ENCODE results near the gene NRF1. TPM values are rescaled to one million over a fixed set of nuclear protein-coding genes. Genes with fewer than 3 reads are reported as not detected.
"Not testable (repeated sequence)": the region's sequence is repeated elsewhere in the genome, so short reads cannot be mapped to it uniquely, and the experiment has no call there.

NRF1 gene
- total RNA-seq, 1 donor: 14.0 TPM

DNA sequence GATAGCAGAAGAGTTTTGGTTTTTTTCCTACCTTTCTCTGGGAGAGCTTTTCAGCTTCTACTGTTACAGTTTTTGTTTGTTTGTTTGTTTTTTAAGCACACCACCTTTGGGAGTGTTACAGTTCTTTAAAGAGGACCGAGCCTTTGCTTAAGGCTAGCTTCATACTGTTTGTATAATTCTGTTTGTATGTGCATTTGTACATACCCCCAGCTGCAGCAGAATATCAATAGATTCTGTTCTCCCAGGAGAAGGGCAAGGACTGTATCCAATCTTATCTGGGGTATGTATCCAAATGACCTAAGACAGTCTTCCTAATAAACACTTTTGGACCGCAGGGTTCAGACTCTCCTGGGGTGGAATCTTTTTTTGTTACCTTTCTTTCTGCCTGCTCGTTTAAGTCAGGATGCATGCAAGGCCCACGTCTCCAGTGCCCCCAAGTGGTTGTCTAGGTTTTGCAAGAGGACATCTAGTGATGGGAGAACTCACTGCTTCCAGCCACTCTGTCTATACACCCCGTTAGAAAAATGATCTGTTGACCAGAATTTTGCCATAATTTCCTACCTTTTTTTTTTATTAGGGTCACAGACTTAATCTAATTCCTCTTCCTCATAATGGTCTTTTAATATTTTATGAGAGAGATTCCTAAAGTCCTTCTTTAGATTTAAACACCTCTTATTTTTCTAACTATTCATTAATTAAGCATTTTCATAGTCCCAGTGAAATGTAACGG, 23.9 kb downstream of the NRF1 start:
- TF ChIP-seq, protein P1, sequence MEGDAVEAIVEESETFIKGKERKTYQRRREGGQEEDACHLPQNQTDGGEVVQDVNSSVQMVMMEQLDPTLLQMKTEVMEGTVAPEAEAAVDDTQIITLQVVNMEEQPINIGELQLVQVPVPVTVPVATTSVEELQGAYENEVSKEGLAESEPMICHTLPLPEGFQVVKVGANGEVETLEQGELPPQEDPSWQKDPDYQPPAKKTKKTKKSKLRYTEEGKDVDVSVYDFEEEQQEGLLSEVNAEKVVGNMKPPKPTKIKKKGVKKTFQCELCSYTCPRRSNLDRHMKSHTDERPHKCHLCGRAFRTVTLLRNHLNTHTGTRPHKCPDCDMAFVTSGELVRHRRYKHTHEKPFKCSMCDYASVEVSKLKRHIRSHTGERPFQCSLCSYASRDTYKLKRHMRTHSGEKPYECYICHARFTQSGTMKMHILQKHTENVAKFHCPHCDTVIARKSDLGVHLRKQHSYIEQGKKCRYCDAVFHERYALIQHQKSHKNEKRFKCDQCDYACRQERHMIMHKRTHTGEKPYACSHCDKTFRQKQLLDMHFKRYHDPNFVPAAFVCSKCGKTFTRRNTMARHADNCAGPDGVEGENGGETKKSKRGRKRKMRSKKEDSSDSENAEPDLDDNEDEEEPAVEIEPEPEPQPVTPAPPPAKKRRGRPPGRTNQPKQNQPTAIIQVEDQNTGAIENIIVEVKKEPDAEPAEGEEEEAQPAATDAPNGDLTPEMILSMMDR (IDR thresholded peaks at IDR 0.05; ENCODE audit: insufficient read depth, low read length): peak; percentile 95
- no peak overlapping the region for H3K4me3 ChIP-seq (ENCODE audit: low read depth, low read length)
- peak; percentile 83 for DNase-seq (ENCODE audit: low read depth)

DNA sequence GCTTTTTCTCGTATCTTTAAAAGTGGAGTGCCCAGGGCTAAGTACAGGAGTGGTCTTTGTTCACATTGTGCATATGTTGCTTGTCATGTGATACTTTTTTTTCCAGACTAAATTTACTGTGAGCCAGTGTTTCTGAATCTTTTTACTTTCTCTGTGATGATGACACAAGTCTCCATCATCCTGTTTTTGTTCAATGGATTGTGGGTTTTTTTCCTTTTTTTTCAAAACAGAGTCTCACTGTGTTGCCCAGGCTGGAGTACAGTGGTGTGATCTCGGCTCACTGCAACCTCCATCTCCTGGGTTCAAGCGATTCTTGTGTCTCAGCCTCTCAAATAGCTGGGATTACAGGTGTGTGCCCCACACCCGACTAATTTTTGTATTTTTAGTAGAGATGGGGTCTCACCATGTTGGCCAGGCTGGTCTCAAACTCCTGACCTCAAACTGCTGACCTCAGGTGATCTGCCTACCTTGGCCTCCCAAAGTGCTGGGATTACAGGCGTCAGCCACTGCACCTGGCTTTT, 24.6 kb downstream of the NRF1 start:
- not testable (repeated sequence) for H3K4me3 ChIP-seq (ENCODE audit: low read depth, low read length); DNase-seq (ENCODE audit: low read depth)

DNA sequence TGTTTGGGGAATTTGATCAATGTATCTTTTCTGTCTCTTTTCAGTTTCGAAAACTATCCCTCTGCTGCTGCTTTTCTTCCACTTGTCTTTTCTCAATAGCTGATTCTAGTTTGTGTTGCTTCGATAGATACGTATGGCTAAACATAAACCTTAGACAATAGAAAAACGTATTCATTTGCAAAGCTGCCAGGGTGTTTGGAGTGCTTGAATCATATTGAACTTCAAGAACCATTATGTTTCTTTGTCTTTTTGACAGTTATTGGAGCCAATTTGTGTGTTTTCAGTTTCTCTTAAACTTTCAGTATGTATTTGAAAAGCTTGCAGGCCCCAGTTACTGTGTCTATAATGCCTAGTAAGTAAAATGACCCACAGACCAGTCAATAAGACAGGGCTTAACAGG, 25.1 kb downstream of the NRF1 start:
- no peak for DNase-seq (ENCODE audit: low read depth)
- H3K4me3 ChIP-seq (ENCODE audit: low read depth, low read length): no peak overlapping the region
- TF ChIP-seq, protein P1 (IDR thresholded peaks at IDR 0.05; ENCODE audit: insufficient read depth, low read length): no peak

DNA sequence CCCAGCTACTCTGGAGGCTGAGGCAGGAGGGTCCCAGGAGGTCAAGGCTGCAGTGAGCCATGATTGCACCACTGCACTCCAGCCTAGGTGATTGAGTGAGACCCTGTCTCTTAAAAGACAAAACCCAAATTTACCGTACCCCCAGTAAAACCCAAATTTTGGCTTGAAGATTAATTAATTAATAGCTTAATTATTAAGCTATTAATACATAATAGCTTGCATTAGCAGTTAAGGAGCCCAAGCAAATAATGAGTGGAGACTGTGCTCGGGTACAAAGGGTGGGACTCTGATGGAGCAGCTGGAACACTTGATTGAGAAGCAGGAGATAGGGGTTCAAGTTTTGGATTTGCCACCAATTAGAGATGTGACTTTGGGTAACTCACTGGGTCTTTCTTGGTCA, 28.9 kb downstream of the NRF1 start:
- DNase-seq (ENCODE audit: low read depth): no peak
- H3K4me3 ChIP-seq (ENCODE audit: low read depth, low read length): no peak overlapping the region
- TF ChIP-seq, protein P1 (IDR thresholded peaks at IDR 0.05; ENCODE audit: insufficient read depth, low read length): no peak

DNA sequence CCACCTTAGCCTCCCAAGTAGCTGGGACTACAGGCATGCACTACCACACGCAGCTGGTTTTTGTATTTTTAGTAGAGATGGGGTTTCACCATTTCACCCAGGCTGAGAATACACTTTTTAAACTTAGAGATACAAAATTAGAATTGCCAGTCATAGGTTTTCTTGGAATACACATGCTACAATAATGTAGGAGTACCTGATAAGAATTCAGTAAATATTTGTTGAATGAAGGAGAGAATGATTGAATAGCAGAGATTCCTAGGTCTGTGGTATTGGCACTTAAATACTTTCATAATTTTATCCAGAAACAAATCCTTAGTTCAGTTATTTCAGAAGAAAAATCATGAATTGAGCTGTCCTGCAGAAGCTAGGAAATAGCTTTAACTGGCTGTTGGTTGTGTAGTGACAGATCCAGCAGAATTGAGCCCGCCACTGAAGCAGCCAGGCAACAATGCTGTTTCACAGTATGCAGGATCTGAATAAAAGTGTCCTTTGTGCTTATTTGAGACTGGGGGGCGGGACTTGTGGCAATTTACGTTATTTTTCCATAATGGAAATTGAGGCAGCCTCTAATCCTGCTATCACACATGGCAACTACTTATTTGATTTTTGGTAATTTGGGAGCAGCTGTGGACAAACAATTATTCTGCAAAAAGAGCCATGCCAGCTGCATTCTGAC, 31.5 kb downstream of the NRF1 start:
- peak; percentile 42 for DNase-seq (ENCODE audit: low read depth)
- no peak overlapping the region for H3K4me3 ChIP-seq (ENCODE audit: low read depth, low read length)
- TF ChIP-seq, protein P1 (IDR thresholded peaks at IDR 0.05; ENCODE audit: insufficient read depth, low read length): no peak

DNA sequence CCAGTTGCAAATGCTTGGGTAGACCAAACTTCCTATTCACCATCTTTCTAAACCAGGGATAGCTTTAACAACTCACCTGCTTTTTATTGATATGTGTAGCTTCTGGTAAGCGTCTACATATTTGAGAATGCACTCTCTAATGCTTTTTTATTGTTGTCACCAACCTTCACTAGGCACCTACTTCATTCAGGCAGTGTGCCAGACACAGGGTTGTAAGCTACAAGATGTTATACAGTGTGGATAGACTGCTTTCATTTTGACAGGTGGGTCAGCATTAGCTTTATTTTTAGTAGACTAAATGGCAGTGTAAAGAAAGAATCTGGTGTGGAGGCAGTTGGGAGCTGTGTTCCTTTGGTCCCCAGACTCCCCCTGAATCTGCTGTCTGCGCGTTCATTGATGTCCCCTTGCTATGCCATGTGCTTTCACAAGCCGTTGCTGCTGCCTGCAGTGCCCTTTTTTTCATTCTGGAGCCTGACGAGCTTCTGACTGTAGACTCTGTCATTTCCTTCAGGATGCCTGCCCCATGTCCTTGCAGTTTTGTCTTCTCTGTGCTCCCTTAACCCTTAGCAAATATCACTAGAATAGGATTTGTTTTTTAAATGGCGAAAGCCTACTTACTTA, 32.1 kb downstream of the NRF1 start:
- TF ChIP-seq, protein P1 (IDR thresholded peaks at IDR 0.05; ENCODE audit: insufficient read depth, low read length): no peak
- DNase-seq (ENCODE audit: low read depth): no peak
- H3K4me3 ChIP-seq (ENCODE audit: low read depth, low read length): no peak overlapping the region

DNA sequence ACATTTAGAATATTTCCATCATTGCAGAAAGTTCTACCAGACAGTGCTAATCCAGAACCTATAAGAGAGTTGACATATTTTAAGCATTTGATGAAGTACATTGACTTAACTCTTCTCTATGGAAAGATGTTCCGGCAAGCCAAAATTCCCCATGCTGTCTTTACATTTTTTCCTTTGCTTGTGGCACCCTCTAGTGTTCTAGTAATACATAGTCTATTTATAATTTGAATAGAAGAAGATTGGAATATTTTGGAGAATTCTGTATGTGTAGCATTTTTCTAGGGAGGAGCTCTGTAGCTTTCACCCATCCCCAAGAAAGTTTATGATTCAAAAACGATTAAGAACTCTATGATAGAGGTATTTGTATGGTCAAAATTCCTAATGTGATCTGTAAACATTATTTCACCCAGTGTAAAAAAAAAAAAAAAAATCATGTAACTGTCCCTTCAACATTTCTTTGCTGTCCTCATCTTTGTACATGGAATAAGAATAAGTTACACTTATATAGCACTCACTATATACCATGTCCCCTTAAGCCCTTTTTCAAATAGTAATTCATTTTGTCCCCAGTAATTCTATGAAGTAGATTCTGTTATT, 33.2 kb downstream of the NRF1 start:
- TF ChIP-seq, protein P1 (IDR thresholded peaks at IDR 0.05; ENCODE audit: insufficient read depth, low read length): peak; percentile 49
- peak; percentile 84 for DNase-seq (ENCODE audit: low read depth)
- H3K4me3 ChIP-seq (ENCODE audit: low read depth, low read length): no peak overlapping the region
